Stomach (tissue), 4 donors: ENCODE data around the gene ATP1B1.

Experiments
- EP300 ChIP-seq: sonication (generic); formaldehyde crosslinking; IDR thresholded peaks from one replicate; pipeline ENCODE4 v1.6.1; 2017; ENCODE audit warnings: antibody characterized with exemption
- POLR2A ChIP-seq, 4 donors: fragments of 450-650 bp; IDR thresholded peaks; one replicate each; pipeline ENCODE4 v1.6.1; 2016; ENCODE audit warnings: antibody characterized with exemption in 4 of 4, control low read depth in 2 of 4, mild to moderate bottlenecking in 1 of 4, moderate library complexity in 1 of 4
- POLR2AphosphoS5 ChIP-seq, 3 donors: sonication (generic); formaldehyde crosslinking; IDR thresholded peaks; one replicate each; pipeline ENCODE4 v1.6.1; 2016; ENCODE audit warnings: antibody characterized with exemption in 3 of 3
- TF ChIP-seq, protein P1 (sequence below), 7 experiments: fragments of 450-650 bp in 4 of 7; fragments of 200-600 bp in 3 of 7; sonication (generic) in 3 of 7; IDR thresholded peaks; one replicate each; pipeline ENCODE4 v1.5.1; 2016 to 2019; ENCODE audit warnings: antibody characterized with exemption in 7 of 7, control low read depth in 2 of 7, mild to moderate bottlenecking in 1 of 7

DNA sequence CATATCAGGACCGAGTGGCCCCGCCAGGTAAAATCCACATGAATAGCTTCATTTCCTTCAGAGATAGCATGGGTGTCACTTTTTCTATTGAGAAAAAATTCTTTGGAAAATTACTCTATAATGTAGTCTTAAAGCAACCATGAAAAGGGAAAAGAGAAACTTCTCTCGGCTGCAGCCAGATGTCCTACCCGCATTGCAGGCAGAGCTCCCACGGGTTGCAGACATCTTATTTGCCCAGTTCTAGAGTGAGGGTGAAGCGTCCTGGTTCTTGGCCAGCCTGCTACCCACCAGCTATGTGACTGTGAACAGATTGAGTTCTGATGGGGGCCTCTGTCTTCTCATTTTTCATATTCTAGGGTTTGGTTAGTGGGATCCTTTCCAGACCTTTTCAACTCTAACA lies 5.0 kb downstream of the ATP1B1 start:
- TF ChIP-seq, protein P1, sequence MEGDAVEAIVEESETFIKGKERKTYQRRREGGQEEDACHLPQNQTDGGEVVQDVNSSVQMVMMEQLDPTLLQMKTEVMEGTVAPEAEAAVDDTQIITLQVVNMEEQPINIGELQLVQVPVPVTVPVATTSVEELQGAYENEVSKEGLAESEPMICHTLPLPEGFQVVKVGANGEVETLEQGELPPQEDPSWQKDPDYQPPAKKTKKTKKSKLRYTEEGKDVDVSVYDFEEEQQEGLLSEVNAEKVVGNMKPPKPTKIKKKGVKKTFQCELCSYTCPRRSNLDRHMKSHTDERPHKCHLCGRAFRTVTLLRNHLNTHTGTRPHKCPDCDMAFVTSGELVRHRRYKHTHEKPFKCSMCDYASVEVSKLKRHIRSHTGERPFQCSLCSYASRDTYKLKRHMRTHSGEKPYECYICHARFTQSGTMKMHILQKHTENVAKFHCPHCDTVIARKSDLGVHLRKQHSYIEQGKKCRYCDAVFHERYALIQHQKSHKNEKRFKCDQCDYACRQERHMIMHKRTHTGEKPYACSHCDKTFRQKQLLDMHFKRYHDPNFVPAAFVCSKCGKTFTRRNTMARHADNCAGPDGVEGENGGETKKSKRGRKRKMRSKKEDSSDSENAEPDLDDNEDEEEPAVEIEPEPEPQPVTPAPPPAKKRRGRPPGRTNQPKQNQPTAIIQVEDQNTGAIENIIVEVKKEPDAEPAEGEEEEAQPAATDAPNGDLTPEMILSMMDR (IDR thresholded peaks at IDR 0.05): no peak
- TF ChIP-seq POLR2AphosphoS5 (IDR thresholded peaks at IDR 0.05): no peak
- no peak for TF ChIP-seq POLR2A (IDR thresholded peaks at IDR 0.05)
- TF ChIP-seq EP300: no peak
